GM12878 (cell line): ENCODE data around the gene UBASH3B.

Source experiments
- ATF7 ChIP-seq: fragments of 450-650 bp; IDR thresholded peaks from 2 replicates; pipeline ENCODE4 v1.6.1; 2016; ENCODE audit warnings: low read depth, mild to moderate bottlenecking
- CTCF ChIP-seq, 3 experiments: IDR thresholded peaks in 2 of 3; conservative IDR thresholded peaks in 1 of 3; 2 replicates each; pipeline ENCODE4 v1.5.1; 2011; ENCODE audit warnings: low read depth in 3 of 3, low read length in 3 of 3, mild to moderate bottlenecking in 3 of 3, control low read depth in 2 of 3, moderate library complexity in 2 of 3, inconsistent platforms in 1 of 3, mixed read lengths in 1 of 3; ENCODE audit not compliant: control insufficient read depth in 2 of 3, insufficient read depth in 1 of 3; ENCODE audit errors: extremely low read depth in 1 of 3
- EGR1 ChIP-seq, 2 experiments: IDR thresholded peaks; 1 replicate in 1 of 2; 2 replicates in 1 of 2; pipeline ENCODE4 v1.6.1; 2011 to 2012; ENCODE audit warnings: low read depth in 2 of 2, low read length in 2 of 2, borderline replicate concordance in 1 of 2, mild to moderate bottlenecking in 1 of 2, moderate library complexity in 1 of 2
- SIX5 ChIP-seq: IDR thresholded peaks from 2 replicates; pipeline ENCODE4 v1.6.1; 2011; ENCODE audit warnings: mild to moderate bottlenecking, low read depth, low read length, moderate library complexity; ENCODE audit not compliant: severe bottlenecking

GRCh38 chr11:122850076-122850631, 194.6 kb downstream of the UBASH3B start:
- TF ChIP-seq CTCF (IDR thresholded peaks at IDR 0.05 in 2 of 3, conservative IDR thresholded peaks at IDR 0.05 in 1 of 3; ENCODE audit: control insufficient read depth in 2 of 3, extremely low read depth in 1 of 3, insufficient read depth in 1 of 3, low read depth in 3 of 3, low read length in 3 of 3) = peak in 1 of 3 experiments; percentile 5; a peak in 1 of 6 replicates
- TF ChIP-seq SIX5 = no peak
- no peak for TF ChIP-seq EGR1 (IDR thresholded peaks at IDR 0.05; ENCODE audit: borderline replicate concordance in 1 of 2, low read depth in 2 of 2, low read length in 2 of 2)
- peak; percentile 33 for TF ChIP-seq ATF7
